ENCODE measurements around the gene NEK7. TPM values are rescaled to one million over a fixed set of nuclear protein-coding genes. Genes with fewer than 3 reads are reported as not detected.

Gene NEK7
- total RNA-seq, 1 donor from 2014 or later = 62.7 TPM

GRCh38 chr1:198253668-198254067, 96.9 kb downstream of the NEK7 start:
- Mint-ChIP-seq H3K9me3 (ENCODE audit: low read depth) (peaks cover 3% of the 10 kb centered on the region), H3K27me3 (ENCODE audit: low read depth) (no peaks in the 10 kb centered on the region), H3K36me3 (ENCODE audit: low read depth) (no peaks in the 10 kb centered on the region), H3K27ac (ENCODE audit: unreplicated experiment) (no peak overlapping the region), H3K4me1 (ENCODE audit: low read depth) (peaks cover 39% of the 10 kb centered on the region), H3K4me3 (ENCODE audit: unreplicated experiment) (no peak overlapping the region)
- DNase-seq (ENCODE audit: low spot score) = no peak
- no peak for TF ChIP-seq CTCF (IDR thresholded peaks at IDR 0.05)

- Mint-ChIP-seq H3K4me1 (ENCODE audit: low read depth) (peaks cover 48% of the 10 kb centered on the region), H3K9me3 (ENCODE audit: low read depth) (peaks cover 3% of the 10 kb centered on the region), H3K36me3 (ENCODE audit: low read depth) (no peaks in the 10 kb centered on the region), H3K27ac (ENCODE audit: unreplicated experiment) (no peak overlapping the region), H3K4me3 (ENCODE audit: unreplicated experiment) (no peak overlapping the region), H3K27me3 (ENCODE audit: low read depth) (no peaks in the 10 kb centered on the region)
- peak; percentile 61 for TF ChIP-seq CTCF (IDR thresholded peaks at IDR 0.05)
- DNase-seq (ENCODE audit: low spot score) = no peak
Measured at GRCh38 chr1:198254521-198254920, 97.7 kb downstream of the NEK7 start.

GRCh38 chr1:198254948-198255347, 98.2 kb downstream of the NEK7 start:
- H3K9me3 Mint-ChIP-seq (ENCODE audit: low read depth) = peaks cover 3% of the 10 kb centered on the region
- no peak for TF ChIP-seq CTCF (IDR thresholded peaks at IDR 0.05)
- no peak for DNase-seq (ENCODE audit: low spot score)
- H3K27me3 Mint-ChIP-seq (ENCODE audit: low read depth) = no peaks in the 10 kb centered on the region
- no peak overlapping the region for H3K27ac Mint-ChIP-seq (ENCODE audit: unreplicated experiment)
- peaks cover 52% of the 10 kb centered on the region for H3K4me1 Mint-ChIP-seq (ENCODE audit: low read depth)
- H3K4me3 Mint-ChIP-seq (ENCODE audit: unreplicated experiment) = no peak overlapping the region
- no peaks in the 10 kb centered on the region for H3K36me3 Mint-ChIP-seq (ENCODE audit: low read depth)

GRCh38 chr1:198255784-198256183, 99.0 kb downstream of the NEK7 start:
- TF ChIP-seq CTCF (IDR thresholded peaks at IDR 0.05) = no peak
- peaks cover 3% of the 10 kb centered on the region for H3K9me3 Mint-ChIP-seq (ENCODE audit: low read depth)
- H3K27me3 Mint-ChIP-seq (ENCODE audit: low read depth) = no peaks in the 10 kb centered on the region
- no peak for DNase-seq (ENCODE audit: low spot score)
- no peaks in the 10 kb centered on the region for H3K36me3 Mint-ChIP-seq (ENCODE audit: low read depth)
- H3K27ac Mint-ChIP-seq (ENCODE audit: unreplicated experiment) = no peak overlapping the region
- H3K4me3 Mint-ChIP-seq (ENCODE audit: unreplicated experiment) = no peak overlapping the region
- peaks cover 59% of the 10 kb centered on the region for H3K4me1 Mint-ChIP-seq (ENCODE audit: low read depth)

GRCh38 chr1:198258491-198258890, 101.7 kb downstream of the NEK7 start:
- no peak overlapping the region for H3K4me3 Mint-ChIP-seq (ENCODE audit: unreplicated experiment)
- peaks cover 74% of the 10 kb centered on the region for H3K4me1 Mint-ChIP-seq (ENCODE audit: low read depth)
- peak overlapping the region; percentile 67 for H3K27ac Mint-ChIP-seq (ENCODE audit: unreplicated experiment)

More at GRCh38 chr1:198258491-198258890, 101.7 kb downstream of the NEK7 start:
- H3K36me3 Mint-ChIP-seq (ENCODE audit: low read depth) = no peaks in the 10 kb centered on the region
- no peak for TF ChIP-seq CTCF (IDR thresholded peaks at IDR 0.05)
- no peak for DNase-seq (ENCODE audit: low spot score)
- no peaks in the 10 kb centered on the region for H3K27me3 Mint-ChIP-seq (ENCODE audit: low read depth)
- no peaks in the 10 kb centered on the region for H3K9me3 Mint-ChIP-seq (ENCODE audit: low read depth)

All from chondrocyte (in vitro differentiated cells).